ENCODE data around the gene EPHB6. TPM values are rescaled to one million over a fixed set of nuclear protein-coding genes. Genes with fewer than 3 reads are reported as not detected.

Gene EPHB6
- total and polyA plus RNA-seq, 3 donors from 2014 or later, result 38.1 to 52.0 (median 47.3) TPM

GRCh38 chr7:142851919-142852318, 3.0 kb upstream of the EPHB6 start:
- no peak overlapping the region for H3K4me3 ChIP-seq

GRCh38 chr7:142853739-142854371, 1.0 kb upstream of the EPHB6 start:
- Histone ChIP-seq H3K27me3 (no peaks in the 10 kb centered on the region), H3K27ac (peak overlapping the region in 1 of 2 donors; percentile 81), H3K4me1 (peaks cover 7% of the 10 kb centered on the region), H3K4me3 (peak overlapping the region; percentile 70 to 76), H3K9me3 (no peaks in the 10 kb centered on the region), H3K36me3 (ENCODE audit: low read depth, missing control alignments) (no peaks in the 10 kb centered on the region)
- no peak for TF ChIP-seq POLR2A (IDR thresholded peaks at IDR 0.05)
- peak; percentile 63 to 82 (median 75) for TF ChIP-seq CTCF (IDR thresholded peaks at IDR 0.05)
- 0 to 1% methylated on average over 7 to 23 of the region's 23 CpGs for WGBS, 2 donors
- DNase-seq, result peak; percentile 80
- intact Hi-C loops (cut with DNase I; ENCODE audit: low total_unique reads), result loop anchor here (10.0 kb wide), 1 partner anchor 361 kb away; no protein-coding TSS in a partner anchor

More at GRCh38 chr7:142851919-142852318, 3.0 kb upstream of the EPHB6 start:
- TF ChIP-seq CTCF (IDR thresholded peaks at IDR 0.05) (no peak), POLR2A (IDR thresholded peaks at IDR 0.05) (no peak)
- intact Hi-C loops (cut with DNase I; ENCODE audit: low total_unique reads), result loop anchor here (10.0 kb wide), 1 partner anchor 363 kb away; no protein-coding TSS in a partner anchor
- DNase-seq, result no peak
- Histone ChIP-seq H3K36me3 (ENCODE audit: low read depth, missing control alignments) (no peaks in the 10 kb centered on the region), H3K27me3 (no peaks in the 10 kb centered on the region), H3K27ac (no peak overlapping the region), H3K9me3 (no peaks in the 10 kb centered on the region), H3K4me1 (peaks cover 7% of the 10 kb centered on the region)

DNA sequence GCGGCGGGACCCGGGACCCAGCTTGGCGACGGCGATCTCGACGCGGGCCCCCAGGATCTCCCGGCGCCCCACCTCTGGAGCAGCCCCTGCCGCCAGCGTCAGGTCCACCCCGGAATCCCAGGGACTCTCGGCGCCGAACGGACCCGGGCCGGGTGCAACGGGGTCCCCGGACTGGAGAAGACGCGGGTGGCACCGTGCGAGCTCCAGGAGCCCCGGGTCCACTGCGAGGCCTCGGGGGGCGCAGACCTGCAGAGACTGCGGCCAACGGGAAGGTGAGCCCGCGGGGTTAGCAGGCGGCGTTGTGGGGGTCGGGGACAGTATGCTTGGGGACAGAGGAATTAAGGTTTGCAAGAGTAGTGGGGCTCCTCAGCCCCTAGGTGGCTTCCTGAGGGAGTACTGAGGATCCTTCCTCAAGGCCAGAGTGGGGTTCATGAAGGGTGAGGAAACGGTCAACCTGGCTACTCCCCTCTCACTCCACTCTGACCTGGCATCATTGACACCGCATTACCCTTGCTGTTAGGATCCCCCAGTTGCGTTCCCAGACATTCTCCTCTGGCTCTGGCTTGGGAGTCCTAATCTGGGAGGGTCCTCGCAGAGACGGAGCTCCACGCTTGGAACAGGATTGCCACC, 353 bp downstream of the EPHB6 start:
- H3K9me3 ChIP-seq, result no peaks in the 10 kb centered on the region
- peak overlapping the region; percentile 55 to 81 for H3K27ac ChIP-seq
- peaks cover 7% of the 10 kb centered on the region for H3K4me1 ChIP-seq
- no peaks in the 10 kb centered on the region for H3K27me3 ChIP-seq
- WGBS, 2 donors, result 4 to 13% methylated on average over 12 to 34 of the region's 43 CpGs
- TF ChIP-seq POLR2A (IDR thresholded peaks at IDR 0.05) (no peak), CTCF (IDR thresholded peaks at IDR 0.05) (no peak)
- intact Hi-C loops (cut with DNase I; ENCODE audit: low total_unique reads), result loop anchor here (10.0 kb wide), 1 partner anchor 360 kb away; no protein-coding TSS in a partner anchor
- H3K4me3 ChIP-seq, result peak overlapping the region; percentile 70 to 76
- no peaks in the 10 kb centered on the region for H3K36me3 ChIP-seq (ENCODE audit: low read depth, missing control alignments)
- DNase-seq, result no peak

GRCh38 chr7:142855756-142856564, 1.1 kb downstream of the EPHB6 start:
- peaks cover 7% of the 10 kb centered on the region for H3K4me1 ChIP-seq
- no peaks in the 10 kb centered on the region for H3K36me3 ChIP-seq (ENCODE audit: low read depth, missing control alignments)
- no peak overlapping the region for H3K27ac ChIP-seq
- peak overlapping the region; percentile 70 to 76 for H3K4me3 ChIP-seq
- no peak for TF ChIP-seq POLR2A (IDR thresholded peaks at IDR 0.05)
- no peak for TF ChIP-seq CTCF (IDR thresholded peaks at IDR 0.05)
- H3K27me3 ChIP-seq, result no peaks in the 10 kb centered on the region
- 38 to 39% methylated on average over 11 to 12 of the region's 12 CpGs for WGBS, 2 donors
- DNase-seq, result peak; percentile 45
- H3K9me3 ChIP-seq, result no peaks in the 10 kb centered on the region
- intact Hi-C loops (cut with DNase I; ENCODE audit: low total_unique reads), result loop anchor here (10.0 kb wide), 1 partner anchor 359 kb away; no protein-coding TSS in a partner anchor
